GM18858 (cell line): ENCODE measurements around the gene SRP54.
"Not testable (repeated sequence)": the region's sequence is repeated elsewhere in the genome, so short reads cannot be mapped to it uniquely, and the experiment has no call there.

Experiments used
- ATAC-seq: cut with Tn5 transposase; IDR thresholded peaks from one replicate; pipeline ENCODE4 v1.9.1; 2021; ENCODE audit not compliant: unreplicated experiment

Gene SRP54

GRCh38 chr14:34982421-34983147 lies at the start of gene SRP54:
Gene SRP54 (plus strand): TSS chr14:34982992. CDS start chr14:34996710, 13,718 bp downstream.
- peak; percentile 64 for ATAC-seq

DNA sequence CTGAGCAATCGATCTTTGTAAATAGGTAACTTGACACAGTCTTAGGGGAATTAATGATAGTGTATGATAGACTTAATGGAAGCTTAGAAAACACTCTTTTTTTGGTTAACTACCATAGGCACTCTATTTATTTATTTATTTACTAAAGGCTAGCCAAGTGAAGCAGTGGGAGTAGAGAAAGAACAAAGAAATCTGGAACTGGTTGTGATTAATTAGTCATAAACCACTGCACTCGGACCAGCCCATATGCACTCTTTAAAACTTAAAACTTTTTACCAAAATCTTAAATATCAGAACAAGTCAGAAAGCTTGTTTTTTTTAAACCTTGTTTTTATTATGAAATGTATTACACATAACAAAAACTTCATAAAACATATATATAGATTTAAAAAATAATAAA lies 49.5 kb upstream of the SRP54 start:
- no peak for ATAC-seq

GRCh38 chr14:34935488-34935887 lies 47.3 kb upstream of the SRP54 start:
- ATAC-seq, result no peak

- ATAC-seq, result no peak
Measured at GRCh38 chr14:34937442-34937841, 45.4 kb upstream of the SRP54 start.

GRCh38 chr14:34937876-34938275 lies 44.9 kb upstream of the SRP54 start:
- ATAC-seq, result no peak

- ATAC-seq, result no peak
Measured at GRCh38 chr14:34943506-34943905, 39.3 kb upstream of the SRP54 start.

- no peak for ATAC-seq
Measured at GRCh38 chr14:34944744-34945143, 38.0 kb upstream of the SRP54 start.

DNA sequence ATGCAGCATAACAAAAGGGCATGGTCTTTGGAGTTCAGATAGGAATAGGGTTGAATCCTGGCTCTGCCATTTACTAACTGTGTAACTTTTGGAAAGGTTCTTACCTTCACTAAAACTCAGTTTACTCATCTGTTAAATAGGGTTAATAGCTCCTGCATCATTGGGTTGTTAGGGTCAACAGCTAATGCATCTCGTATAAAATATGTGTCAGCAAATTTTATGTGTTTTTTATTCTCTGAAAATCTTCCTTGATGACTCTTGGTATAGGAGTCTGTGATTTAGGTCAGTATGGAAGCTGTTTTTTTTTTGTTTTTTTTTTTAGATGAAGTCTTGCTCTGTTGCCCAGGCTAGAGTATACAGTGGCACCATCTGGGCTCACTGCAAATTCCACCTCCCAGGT lies 36.1 kb upstream of the SRP54 start:
- no peak for ATAC-seq

- no peak for ATAC-seq
Measured at GRCh38 chr14:34951286-34951685, 31.5 kb upstream of the SRP54 start.

DNA sequence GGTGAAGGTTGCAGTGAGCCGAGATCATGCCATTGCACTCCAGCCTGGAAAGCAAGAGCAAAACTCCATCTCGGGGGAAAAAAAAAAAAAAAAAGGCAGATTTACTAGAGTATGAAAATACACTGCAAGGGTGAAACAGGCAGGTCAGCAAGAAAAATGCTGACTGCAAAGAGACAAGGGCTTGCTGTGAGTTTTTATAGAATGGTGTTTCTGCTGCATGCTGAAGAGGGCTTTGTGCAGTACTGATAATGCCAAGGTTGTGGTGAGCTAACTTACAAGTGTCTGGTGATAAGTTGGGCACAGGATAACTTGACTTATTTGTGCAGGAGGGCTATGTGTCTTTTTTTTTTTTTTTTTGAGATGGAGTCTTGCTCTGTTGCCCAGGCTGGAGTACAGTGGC lies 25.9 kb upstream of the SRP54 start:
- no peak for ATAC-seq

- ATAC-seq, result no peak
Measured at GRCh38 chr14:34957771-34958286, 25.0 kb upstream of the SRP54 start.

DNA sequence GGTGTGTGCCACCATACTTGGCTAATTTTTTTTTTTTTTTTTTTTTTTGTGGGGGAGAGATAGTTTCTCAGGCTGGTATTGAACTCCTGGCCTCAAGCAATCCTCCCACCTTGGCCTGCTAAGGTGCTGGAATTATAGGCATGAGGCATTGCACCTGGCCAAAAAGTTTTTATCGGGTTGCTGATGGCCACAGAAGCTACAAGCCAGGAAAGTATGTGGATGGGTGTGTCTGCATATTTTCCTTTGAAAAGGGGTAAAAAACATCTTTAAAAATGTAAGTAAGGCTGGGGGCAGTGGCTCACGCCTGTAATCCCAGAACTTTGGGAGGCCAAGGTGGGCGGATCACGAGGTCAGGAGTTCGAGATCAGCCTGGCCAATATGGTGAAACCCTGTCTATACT lies 20.7 kb upstream of the SRP54 start:
- ATAC-seq, result not testable (repeated sequence)

GRCh38 chr14:34964977-34965764 lies 17.6 kb upstream of the SRP54 start:
- ATAC-seq, result no peak

DNA sequence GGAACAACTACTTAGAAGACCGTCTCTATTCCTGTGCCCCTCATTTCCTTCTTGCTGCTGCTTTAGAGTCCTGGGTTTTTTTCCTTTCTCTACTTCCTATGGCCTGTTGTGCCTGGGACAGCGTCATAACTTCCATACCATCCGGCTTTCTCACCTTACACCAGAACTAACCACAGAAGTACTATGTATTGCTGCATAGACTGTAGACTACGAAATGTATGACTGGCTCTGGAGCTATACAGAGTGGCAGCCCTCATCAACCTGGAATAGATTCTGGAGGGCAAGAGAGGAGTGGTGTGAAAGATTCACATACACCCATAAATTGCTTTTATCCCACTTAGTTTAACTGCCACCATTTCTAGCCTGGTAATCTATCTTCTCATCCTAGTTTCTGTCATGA lies 16.9 kb upstream of the SRP54 start:
- no peak for ATAC-seq

- peak; percentile 95 for ATAC-seq
Measured at GRCh38 chr14:34966413-34966812, 16.4 kb upstream of the SRP54 start.

DNA sequence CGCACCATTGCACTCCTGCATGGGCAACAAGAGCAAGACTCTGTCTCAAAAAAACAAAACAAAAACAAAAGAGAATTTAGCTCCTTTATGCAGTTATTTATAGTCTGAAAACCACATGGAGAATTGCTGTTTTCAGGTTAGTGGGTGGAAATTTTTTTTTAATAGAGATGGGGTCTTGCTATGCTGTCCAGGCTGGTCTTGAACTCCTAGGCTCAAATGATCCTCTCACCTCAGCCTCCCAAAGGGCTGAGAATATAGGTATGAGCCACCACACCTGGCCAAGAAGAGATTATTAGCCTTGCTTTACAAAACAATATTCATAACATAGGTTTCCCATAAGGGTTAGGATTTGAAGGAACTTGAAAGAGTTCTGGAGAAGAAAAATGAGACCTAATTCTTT lies 12.1 kb upstream of the SRP54 start:
- ATAC-seq, result no peak

DNA sequence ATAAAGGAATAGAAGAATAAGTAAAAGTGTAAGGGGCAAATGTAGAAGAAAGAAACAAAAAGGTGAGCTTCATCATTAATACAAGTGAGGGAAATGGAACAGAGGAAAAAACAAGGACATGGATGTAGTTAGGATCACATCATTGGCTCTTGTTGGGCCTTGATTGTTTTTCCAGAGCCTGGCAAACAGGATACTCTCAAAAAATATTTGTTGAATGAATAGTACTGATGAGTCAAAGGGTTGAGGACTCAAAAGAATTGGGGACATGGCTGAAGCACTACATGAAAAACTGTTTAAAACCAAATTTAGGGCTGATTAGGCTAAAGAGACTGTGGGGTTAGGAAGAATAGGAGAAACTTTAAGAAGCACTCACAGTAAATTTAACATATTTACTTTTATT lies 11.4 kb upstream of the SRP54 start:
- no peak for ATAC-seq

DNA sequence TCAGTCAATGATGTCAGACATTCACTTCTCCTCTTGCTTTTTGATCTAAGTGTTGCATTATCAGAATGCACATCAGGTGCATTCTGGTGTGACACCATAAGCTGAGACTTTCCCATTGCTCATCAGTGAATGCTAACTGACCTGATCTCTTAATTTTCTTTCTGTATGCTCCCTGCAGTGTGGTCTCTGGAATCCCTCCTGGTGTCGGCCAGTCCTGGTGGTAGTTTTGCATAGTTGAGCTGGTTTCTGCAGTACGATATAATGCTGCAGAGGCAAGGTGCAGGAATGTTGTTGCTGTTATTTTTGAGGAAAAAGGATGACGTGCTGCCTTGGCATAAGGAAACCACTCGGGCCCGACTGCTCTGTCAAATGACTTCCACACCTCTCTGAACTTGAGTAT lies 11.0 kb upstream of the SRP54 start:
- ATAC-seq, result no peak

DNA sequence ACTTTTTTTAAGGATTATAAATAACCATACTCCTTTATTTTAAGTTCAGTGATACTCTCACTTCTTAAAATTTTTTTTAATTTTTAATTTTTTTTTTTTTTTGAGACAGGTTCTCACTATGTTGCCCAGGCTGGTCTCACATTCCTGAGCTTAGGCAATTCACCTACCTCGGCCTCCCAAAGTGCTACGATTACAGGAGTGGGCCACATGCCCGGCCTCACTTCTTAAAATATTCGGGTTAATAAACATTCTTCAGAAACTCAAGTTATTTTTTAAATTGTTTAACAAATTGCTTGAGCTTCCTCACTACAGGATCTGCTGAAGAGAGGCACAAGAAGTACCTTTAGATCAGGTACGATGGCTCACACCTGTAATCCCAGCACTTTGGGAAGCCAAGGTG lies 4.3 kb upstream of the SRP54 start:
- no peak for ATAC-seq

DNA sequence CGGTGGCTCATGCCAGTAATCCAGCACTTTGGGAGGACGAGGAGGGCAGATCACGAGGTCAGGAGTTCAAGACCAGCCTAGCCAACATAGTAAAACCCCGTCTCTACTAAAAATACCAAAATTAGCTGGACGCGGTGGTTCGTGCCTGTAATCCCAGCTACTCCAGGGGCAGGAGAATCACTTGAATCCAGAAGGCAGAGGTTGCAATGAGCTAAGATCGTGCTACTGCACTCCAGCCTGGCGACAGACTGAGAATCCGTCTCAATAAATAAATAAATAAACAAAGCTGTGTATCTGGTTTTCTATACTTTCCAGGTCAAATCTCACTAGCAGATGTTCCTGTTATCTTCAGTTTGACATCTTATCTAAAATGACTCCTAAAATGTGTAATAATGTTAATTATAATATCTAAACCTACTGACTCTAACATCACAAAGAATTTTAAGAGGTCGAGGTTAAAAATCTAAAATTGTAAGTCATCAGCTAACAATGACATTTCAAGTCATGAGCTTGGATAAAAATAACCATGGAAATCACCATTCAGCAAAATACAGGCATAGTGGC lies 2.4 kb upstream of the SRP54 start:
- no peak for ATAC-seq

DNA sequence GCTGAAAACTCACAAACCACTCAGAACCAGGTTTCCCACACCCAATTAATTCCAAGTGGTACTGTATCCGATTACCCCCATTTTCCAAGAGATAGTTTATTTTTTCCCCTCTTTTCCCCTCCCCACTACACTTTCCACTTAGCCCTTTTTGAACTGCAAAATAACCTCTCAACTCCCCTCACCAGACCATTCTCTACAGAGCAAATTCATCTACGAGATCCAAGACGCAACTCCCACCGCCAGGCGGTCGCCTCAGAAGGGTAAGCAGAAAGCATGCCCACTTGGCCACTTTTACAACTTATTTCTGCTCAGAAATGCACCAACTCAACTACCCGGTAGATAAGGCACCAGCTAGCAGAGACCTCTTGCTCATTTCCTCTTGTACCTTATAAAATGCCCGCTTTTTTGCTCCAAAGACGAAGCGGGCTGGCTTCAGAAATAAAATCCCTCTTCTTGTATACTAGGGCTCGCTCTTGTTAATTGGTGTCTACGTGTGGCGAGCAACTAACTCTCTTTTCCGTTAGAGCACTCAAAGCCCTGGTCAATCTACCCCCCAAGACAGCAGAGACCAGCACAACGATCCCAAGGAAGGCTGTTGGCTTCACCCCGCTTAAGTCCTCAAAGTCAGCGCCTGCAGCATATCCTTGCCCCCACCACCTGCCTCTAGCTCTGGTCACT lies 910 bp upstream of the SRP54 start:
- ATAC-seq, result peak; percentile 1
